Stomach (tissue), 4 donors: ENCODE data around the gene PRMT3.

Experiments used
- POLR2A ChIP-seq, 4 donors: fragments of 450-650 bp; IDR thresholded peaks; one replicate each; pipeline ENCODE4 v1.6.1; 2016; ENCODE audit warnings: antibody characterized with exemption in 4 of 4, control low read depth in 2 of 4, mild to moderate bottlenecking in 1 of 4, moderate library complexity in 1 of 4
- TF ChIP-seq, protein P1 (sequence below), 7 experiments: fragments of 450-650 bp in 4 of 7; fragments of 200-600 bp in 3 of 7; sonication (generic) in 3 of 7; IDR thresholded peaks; one replicate each; pipeline ENCODE4 v1.5.1; 2016 to 2019; ENCODE audit warnings: antibody characterized with exemption in 7 of 7, control low read depth in 2 of 7, mild to moderate bottlenecking in 1 of 7

DNA sequence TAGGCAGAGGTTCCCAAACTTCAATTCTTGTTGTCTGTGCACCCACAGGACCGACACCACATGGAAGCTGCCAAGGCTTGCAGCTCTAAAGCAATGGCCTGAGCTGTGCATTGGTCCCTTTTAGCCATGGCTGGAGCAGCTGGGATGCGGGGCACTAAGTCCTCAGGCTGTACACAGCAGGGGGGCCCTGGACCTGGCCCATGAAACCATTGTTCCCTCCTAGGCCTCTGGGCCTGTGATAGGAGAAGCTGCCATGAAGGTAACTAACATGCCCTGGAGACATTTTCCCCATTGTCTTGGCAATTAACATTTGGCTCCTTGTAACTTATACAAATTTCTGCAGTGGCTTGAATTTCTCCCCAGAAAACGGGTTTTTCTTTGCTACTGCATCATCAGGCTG is 168.3 kb downstream of the PRMT3 start:
- TF ChIP-seq, protein P1, sequence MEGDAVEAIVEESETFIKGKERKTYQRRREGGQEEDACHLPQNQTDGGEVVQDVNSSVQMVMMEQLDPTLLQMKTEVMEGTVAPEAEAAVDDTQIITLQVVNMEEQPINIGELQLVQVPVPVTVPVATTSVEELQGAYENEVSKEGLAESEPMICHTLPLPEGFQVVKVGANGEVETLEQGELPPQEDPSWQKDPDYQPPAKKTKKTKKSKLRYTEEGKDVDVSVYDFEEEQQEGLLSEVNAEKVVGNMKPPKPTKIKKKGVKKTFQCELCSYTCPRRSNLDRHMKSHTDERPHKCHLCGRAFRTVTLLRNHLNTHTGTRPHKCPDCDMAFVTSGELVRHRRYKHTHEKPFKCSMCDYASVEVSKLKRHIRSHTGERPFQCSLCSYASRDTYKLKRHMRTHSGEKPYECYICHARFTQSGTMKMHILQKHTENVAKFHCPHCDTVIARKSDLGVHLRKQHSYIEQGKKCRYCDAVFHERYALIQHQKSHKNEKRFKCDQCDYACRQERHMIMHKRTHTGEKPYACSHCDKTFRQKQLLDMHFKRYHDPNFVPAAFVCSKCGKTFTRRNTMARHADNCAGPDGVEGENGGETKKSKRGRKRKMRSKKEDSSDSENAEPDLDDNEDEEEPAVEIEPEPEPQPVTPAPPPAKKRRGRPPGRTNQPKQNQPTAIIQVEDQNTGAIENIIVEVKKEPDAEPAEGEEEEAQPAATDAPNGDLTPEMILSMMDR (IDR thresholded peaks at IDR 0.05): no peak
- TF ChIP-seq POLR2A (IDR thresholded peaks at IDR 0.05): no peak
